NCI-H128 (cell line): ENCODE measurements around the gene CRISPLD2.
"Not testable (repeated sequence)": the region's sequence is repeated elsewhere in the genome, so short reads cannot be mapped to it uniquely, and the experiment has no call there.

ENCODE experiments used
- DNase-seq: peaks from one replicate; lab custom pipeline; 2025; ENCODE audit not compliant: unreplicated experiment; lab: John Stamatoyannopoulos, UW

Gene CRISPLD2

GRCh38 chr16:84821728-84822689 lies 2.2 kb downstream of the CRISPLD2 start:
- DNase-seq, result no peak

- no peak for DNase-seq
Measured at GRCh38 chr16:84822990-84823389, 3.2 kb downstream of the CRISPLD2 start.

GRCh38 chr16:84823484-84823883 lies 3.7 kb downstream of the CRISPLD2 start:
- no peak for DNase-seq

GRCh38 chr16:84823926-84824325 lies 4.1 kb downstream of the CRISPLD2 start:
- no peak for DNase-seq

- no peak for DNase-seq
Measured at GRCh38 chr16:84825896-84826557, 6.2 kb downstream of the CRISPLD2 start.

GRCh38 chr16:84826558-84826941 lies 6.8 kb downstream of the CRISPLD2 start:
- no peak for DNase-seq

GRCh38 chr16:84827131-84827574 lies 7.4 kb downstream of the CRISPLD2 start:
- no peak for DNase-seq

- DNase-seq, result no peak
Measured at GRCh38 chr16:84827897-84828296, 8.1 kb downstream of the CRISPLD2 start.

- DNase-seq, result no peak
Measured at GRCh38 chr16:84828322-84828721, 8.5 kb downstream of the CRISPLD2 start.

- DNase-seq, result no peak
Measured at GRCh38 chr16:84829168-84829965, 9.6 kb downstream of the CRISPLD2 start.

GRCh38 chr16:84830765-84831384 lies 11.1 kb downstream of the CRISPLD2 start:
- no peak for DNase-seq

- not testable (repeated sequence) for DNase-seq
Measured at GRCh38 chr16:84831728-84832127, 11.9 kb downstream of the CRISPLD2 start.

GRCh38 chr16:84832488-84833143 lies 12.8 kb downstream of the CRISPLD2 start:
- no peak for DNase-seq

GRCh38 chr16:84833144-84833500 lies 13.3 kb downstream of the CRISPLD2 start:
- DNase-seq, result no peak

GRCh38 chr16:84833542-84834402 lies 14.0 kb downstream of the CRISPLD2 start:
- no peak for DNase-seq

GRCh38 chr16:84834403-84834772 lies 14.6 kb downstream of the CRISPLD2 start:
- DNase-seq, result no peak

GRCh38 chr16:84836234-84836647 lies 16.5 kb downstream of the CRISPLD2 start:
- no peak for DNase-seq

- DNase-seq, result no peak
Measured at GRCh38 chr16:84836967-84837366, 17.2 kb downstream of the CRISPLD2 start.

- DNase-seq, result no peak
Measured at GRCh38 chr16:84838383-84838948, 18.7 kb downstream of the CRISPLD2 start.
